Fibroblast of the conjunctiva (primary cell): ENCODE results near the gene KLHDC3.

ENCODE experiments used
- DNase-seq: peaks from one replicate; pipeline ENCODE4 v3.0.0-alpha.2; 2010; ENCODE audit warnings: low read depth

KLHDC3 gene, protein sequence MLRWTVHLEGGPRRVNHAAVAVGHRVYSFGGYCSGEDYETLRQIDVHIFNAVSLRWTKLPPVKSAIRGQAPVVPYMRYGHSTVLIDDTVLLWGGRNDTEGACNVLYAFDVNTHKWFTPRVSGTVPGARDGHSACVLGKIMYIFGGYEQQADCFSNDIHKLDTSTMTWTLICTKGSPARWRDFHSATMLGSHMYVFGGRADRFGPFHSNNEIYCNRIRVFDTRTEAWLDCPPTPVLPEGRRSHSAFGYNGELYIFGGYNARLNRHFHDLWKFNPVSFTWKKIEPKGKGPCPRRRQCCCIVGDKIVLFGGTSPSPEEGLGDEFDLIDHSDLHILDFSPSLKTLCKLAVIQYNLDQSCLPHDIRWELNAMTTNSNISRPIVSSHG

DNA sequence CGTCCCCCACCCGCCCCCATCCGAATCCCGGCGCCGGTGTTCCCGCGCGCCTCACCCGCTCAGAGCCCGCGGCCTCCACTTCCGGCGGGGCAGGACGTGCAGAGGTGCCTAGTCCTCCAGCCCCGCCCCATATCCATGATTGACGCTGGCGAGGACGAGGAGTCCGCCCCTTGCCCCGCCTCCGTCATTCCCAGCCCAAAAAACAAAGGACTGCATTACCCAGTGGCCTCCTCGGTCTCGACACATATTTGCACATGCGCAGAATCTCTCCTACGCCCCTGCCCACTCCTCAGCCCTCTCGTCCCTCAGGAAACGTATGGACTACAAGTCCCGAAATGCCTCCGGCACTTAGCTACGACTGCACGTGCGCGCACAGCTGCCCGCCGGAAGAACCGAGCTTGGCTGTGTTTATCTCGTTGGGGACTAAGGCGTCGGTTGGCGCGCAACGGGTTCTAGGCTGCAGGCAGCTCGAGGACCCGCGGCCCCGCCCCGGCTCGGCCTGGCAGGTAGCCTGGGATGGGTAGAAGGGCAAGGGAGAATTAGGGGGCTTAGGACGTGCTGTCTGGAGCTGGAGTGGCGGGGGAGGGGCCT lies at the start of gene KLHDC3, which contains the start of gene MEA1:
Gene KLHDC3, plus strand, starts transcription at position 407 of the 591 bp plus-strand sequence. CDS start 2,944 bp downstream, outside the sequence.
Gene MEA1, minus strand, starts transcription at position 104 of the 591 bp plus-strand sequence. CDS start 133 bp downstream, outside the sequence.
- peak; percentile 100 for DNase-seq

DNA sequence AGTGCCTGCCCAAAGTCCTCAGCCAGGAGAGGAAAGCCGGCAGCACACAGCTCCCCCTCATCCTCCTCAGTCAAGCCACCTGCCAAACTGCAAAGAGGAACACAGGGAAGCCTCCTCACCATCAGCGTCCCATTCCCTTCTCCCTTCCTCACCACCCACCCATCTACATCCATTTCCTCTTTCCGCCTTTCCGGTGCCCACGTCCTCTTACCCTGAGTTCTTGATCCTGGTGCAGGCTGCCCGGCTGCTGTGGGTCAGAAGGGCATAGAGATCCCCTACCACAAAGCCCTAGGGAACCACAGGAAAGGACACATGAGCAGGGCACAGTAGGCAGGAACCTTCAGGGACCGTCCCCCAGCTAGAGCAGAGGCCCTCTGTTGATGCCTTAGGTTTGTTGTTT lies 47.5 kb upstream of the KLHDC3 start:
- DNase-seq = no peak

DNA sequence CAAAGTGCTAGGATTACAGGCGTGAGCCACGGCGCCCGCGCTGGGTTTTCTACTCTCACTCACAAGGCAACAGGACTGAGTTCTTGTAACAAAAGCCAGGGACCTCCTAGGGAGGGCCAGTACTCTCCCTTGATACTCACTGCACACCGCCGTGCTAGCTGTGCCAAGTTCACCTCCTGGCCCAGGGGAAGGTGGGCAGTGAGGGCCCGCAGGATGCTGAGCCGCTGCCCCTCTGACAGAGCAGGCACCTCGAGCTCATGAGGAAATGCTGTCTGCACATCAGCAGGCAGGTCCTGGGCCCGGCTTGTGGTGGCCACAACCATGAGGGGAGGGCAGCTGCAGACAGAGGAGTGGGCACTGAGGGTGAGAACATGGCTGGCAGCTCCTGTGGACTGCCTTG lies 46.8 kb upstream of the KLHDC3 start:
- DNase-seq = no peak

DNA sequence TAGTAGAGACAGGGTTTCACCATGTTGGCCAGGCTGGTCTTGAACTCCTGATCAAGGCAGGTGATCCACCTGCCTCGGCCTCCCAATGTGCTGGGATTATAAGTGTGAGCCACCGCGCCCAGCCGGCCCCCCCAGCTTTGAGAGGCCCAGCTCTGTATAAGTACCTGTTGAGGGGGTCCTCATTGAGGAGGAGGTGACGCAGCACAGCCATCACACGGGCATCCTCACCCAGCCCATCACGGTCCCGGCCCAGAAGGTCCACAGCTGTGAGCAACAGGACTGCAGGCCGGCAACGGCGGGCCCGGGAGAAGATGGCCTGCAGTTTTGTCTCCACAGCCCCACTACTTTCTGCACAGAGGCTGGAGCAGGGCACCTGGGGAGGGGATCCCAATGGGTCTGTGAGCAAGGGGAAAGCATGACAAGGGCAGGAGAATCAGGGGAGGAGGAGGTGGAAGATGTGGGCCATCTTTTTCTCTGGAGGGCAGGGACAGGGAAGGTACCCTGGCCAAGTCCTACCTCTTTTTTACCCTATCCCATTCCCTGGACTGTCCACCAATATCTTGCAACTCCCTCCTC lies 45.8 kb upstream of the KLHDC3 start:
- no peak for DNase-seq

DNA sequence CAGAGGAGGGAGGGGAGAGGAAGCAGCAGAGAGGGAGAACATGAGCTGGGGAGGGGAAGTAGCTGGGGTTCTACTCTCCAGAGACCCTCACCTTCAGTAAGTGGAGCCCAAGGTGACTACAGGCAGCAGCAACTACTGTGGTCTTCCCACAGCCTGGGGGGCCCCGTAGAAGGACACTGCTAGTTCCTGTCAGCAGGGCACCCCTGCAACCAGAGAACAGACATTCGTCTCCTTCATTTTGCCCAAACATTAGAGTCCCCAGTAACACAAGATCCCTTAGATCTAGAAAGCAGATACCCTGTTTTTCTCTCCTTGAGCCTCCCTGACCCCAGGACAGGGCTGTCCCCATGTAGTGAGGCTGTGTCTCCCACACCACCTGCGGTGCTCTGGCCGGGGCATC lies 45.3 kb upstream of the KLHDC3 start:
- DNase-seq = no peak

DNA sequence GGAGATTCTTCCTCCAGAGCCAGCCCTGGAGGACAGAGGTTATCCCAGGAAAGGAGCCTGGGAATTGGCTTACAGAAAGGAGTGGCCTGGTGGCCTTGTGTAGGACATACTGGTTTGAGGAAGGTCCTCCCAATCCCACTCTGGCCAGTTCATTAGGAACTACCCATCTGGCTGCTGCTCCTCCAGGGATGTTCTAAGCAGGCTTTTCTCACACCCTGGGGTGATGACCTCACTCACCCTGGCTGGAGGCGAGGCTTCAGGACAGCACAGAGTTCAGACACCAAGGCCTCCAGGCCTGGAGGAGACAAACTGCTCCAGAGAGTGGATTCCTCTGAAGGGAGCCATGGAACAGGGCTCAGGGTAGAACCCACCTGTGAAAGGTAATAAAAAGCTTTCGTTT lies 44.6 kb upstream of the KLHDC3 start:
- DNase-seq = no peak

DNA sequence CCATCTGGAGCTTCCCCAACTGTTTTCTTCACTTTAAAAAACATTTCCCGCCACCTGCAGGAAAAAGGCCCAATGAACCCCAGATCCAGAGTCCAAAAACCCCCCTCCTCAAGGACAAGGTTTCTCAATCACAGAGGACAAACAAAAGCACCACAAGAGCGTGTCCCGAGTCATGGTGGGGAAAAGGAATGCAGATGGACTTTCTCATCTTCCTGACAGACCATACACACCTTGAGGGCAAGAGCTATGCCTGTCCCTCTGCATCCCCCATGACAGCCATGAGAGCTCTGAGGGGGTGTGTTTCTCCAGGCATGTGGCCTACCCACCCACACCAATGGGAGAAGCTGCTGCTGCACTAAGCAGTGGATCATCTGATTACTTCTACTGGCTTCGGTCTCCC lies 44.1 kb upstream of the KLHDC3 start:
- no peak for DNase-seq

DNA sequence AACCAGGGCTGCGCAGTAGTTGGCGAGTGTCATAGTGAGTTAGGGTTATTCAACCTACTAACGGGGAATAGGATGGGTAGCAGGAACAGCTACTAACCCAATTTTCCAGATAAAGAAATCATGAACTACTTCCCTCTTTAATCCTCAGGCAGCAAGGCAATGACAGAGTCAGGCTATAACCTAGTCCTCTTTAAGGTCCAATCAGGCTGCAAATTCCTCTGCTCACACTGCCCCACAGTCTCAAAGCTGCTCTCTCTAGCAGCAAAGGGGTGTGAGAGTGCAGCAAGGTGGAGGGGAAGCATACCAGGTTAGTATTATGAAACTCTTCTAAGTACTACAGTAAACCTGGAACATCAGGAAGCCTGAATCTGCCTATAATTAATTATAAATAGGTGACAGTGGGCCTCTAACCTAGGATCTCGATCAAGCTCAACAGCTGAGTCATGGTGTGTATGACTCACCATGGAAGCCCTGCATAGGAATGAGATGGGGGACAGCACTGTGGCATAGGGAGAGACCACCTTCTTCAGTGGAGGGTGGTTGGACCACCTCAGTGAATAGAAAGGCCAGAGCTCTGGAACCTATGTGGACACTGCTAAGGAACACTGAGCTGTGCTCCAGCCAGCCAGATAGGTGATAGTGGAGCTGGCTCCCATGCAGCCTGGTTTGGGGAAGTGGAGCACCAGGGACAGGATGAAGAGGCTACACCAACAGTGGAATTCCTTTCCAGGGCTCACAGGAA lies 43.0 kb upstream of the KLHDC3 start:
- DNase-seq = no peak

DNA sequence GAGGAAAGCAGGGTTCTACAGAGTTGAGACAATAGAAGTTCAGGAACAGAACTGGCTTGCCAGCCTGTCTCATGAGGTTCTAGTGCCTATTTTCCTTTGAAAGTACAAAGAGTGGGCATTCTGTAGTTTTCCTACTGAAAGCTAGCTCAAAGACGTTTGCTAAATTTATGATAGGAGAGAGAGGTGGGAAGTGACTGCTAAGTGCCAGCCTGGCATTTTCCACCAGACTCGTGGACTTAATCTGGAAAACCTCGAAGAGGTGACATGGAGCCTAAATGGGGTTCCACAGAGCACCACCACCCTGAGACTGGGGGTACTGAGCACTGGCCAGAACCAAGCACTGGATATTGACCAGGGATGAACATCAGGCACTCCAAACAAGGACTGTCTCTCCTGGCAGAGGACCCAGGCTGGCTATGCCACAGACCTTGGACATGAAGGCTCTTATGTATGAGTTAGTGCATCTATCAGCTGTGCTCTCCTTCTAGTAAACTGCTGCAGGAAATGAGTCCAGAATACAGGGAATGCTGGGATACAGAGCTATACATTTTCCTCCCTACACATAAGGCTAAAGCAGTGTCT lies 42.2 kb upstream of the KLHDC3 start:
- DNase-seq = no peak

DNA sequence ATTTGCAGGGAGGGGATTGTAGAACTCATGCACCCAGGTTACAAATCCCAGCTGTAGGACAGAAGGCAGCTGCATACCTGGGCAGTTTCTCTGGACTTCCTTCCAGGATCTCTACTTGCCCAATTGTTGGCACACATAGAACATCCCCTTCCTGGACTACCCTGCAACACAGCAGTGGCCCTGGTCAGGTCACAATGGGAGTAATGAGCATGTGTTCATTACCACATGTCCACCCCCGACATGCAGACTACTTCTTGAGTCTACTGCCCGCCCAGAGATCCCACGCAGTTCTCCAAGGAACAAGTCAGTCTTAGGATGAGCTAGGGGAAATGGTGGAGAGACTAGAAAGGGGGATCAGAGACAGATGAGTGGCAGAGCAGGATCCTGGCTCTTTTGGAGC lies 40.1 kb upstream of the KLHDC3 start:
- DNase-seq = no peak

DNA sequence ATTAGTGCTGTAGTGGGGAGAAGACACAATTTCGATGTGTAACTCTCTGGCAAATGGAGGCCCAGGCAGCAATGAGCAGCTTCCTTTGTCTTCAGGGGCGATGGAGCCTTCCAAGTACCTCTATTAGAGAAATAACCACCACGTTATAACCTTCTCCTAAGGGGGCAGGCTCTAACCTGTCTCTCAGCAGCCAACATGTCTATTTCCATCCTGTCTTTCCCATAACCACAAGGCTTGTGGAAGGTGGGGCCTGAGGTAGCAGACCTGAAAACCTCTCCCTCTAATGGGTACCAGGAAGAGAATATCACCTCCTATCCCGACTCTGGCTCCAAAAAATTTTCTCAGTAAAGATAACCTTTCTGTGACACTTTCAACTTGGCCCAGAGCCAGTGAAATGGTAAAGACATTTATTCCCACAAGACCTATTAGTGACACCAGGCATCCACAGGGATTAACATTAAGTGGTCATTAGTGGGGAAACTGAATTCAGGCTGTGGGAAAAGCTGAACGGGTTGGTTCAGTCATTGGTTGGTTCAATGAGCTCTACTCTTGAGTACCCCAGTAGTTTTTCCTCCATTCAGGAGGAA lies 39.0 kb upstream of the KLHDC3 start:
- no peak for DNase-seq

DNA sequence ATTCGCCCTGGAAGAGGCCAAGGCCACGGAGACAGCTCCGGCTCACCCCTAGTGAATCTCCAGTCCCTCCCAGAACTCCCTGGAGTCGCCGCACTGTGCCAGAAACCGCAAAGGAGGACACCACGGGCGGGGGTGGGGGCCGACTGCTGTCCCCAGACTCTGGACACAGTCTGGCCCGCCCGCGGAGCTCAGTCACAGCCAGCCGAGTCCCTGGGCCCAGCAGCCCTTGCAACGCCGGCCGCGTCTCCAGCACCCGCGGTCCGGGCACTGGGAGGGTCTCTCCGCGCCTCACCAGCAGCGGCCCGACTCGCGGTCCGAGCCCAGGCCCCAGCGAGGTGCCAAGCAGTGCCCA lies 35.6 kb upstream of the KLHDC3 start:
- DNase-seq = no peak

DNA sequence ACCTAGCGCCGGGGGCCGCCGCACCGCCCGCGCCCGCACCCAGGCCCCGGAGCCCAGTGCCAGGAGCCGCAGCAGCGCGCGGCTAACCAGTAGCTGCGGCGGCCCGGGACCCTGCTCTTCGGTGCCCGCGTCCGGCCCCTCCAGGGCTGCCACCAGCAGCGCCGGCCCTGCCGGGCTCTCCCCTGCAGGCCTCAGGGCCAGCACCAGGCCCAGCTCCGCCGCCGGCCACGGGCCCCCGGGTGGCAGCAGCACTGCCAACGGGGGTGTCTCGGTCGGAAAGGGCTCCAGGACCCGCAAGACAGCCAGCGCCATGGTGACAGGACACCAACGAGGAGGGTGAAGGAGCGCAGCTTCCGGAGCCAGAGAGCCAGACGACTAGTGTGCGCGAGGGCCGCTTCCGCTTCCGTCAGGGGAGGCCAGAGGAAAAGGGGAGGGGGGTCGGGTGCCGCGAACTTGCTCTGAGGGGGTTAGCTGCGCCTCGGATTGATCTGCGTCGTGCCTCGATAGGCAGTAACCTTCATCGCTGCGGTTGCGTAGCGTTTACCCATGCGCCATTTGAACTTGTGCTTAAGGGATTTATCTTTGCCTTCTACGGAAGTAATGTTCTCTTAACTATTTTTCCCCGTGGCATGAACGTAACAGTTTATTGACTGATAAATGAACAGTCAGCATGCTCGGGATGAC lies 35.1 kb upstream of the KLHDC3 start, which contains the start of gene PEX6:
Gene PEX6, minus strand, starts transcription at position 343 of the 684 bp plus-strand sequence. Its CDS starts 31 bp downstream, at position 312.
- DNase-seq = peak; percentile 53

DNA sequence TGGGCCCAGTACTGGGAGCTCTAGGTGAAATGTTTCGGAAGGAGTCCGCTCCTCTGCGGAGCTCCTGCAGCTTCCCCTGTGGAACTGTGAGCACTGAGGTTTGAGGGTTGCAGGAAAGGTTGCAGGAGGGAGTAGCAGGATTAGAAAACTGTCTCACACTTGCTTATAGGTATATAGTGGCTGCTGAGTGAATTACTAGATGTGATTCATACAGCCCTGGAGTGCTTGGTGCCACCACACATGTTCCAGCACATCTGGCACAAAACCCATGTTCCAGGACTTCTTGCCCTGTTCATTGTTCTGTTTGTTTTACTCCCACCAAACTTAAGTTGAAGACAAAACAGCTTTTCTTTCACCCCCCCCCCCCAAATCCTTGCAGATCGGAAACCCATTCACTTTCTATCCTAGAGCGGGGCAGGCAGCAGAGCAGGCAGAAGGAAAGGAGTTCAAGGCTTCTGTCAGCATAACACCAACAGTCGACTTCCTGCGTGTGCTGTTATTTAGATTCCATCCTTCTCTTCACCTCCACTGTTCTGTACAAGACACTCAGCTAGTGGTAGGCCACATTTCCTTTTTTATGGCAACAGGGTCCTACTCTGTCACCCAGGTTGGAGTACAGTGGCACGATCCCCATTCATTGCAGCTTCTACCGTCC lies 34.4 kb upstream of the KLHDC3 start:
- no peak for DNase-seq

DNA sequence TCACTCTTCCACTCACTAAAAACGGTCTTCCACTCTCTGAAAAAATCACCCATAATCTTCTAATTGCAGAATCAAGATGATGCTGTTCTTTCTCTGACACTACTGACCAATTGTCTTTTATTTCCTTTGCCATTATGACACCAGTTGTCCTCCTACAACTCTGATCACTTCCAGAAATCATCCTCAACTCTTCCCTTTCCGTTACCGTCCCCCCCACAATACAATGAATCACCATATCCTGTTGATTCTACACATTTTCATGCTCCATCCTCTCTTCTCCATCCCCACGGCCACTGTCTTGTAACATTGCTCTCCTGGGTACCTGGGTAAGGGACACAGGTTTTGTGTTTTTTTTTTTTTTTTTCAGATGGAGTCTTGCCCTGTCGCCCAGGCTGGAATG lies 32.2 kb upstream of the KLHDC3 start:
- no peak for DNase-seq

DNA sequence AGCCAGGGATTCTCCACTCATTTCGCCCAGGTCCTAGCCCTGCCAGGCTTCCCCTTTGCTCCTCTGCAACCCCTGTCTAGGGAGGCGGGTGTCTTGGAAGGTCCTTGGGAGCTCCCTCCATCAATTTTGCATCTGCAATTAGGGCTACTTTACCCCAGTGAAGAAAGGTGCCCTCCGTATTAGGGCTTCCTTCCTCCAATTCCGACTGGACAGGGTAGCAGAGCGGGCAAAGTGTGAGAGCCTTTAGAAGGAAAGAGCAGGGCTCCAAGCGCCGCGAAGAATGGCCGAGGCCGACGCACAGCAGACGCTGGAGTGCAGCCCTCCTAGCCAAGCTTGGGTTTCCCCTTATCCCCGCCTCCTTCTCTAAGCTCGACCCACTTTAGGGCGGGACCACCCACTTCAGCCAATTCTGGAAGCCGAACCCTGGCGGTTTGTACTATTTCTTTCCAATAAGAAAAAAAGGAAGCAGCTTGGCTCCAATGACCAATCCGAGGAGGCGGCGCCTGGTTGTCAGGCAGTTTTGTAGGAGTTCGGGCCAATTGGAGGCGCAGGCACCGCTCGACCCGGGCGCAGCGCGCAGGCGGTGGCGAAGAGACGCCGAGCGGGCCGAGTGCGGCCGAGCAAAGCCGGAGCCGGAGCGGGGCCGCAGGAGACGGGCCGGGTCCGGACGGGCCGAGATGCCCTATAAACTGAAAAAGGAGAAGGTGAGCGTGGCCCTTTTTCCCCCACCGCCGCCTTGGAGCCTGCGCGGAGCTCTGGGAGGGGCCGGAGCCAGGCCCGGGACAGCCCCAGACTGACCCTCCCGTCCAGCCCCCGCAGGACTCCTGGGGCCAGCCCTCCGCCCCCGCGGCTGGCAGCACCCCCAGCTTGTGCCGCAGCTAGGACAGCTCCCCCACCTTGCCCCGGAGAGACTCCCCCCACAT lies 29.8 kb upstream of the KLHDC3 start, which contains the start of gene PPP2R5D:
Gene PPP2R5D, plus strand, starts transcription at position 570 of the 923 bp plus-strand sequence. Its CDS starts 108 bp downstream, at position 678.
- peak; percentile 98 for DNase-seq

DNA sequence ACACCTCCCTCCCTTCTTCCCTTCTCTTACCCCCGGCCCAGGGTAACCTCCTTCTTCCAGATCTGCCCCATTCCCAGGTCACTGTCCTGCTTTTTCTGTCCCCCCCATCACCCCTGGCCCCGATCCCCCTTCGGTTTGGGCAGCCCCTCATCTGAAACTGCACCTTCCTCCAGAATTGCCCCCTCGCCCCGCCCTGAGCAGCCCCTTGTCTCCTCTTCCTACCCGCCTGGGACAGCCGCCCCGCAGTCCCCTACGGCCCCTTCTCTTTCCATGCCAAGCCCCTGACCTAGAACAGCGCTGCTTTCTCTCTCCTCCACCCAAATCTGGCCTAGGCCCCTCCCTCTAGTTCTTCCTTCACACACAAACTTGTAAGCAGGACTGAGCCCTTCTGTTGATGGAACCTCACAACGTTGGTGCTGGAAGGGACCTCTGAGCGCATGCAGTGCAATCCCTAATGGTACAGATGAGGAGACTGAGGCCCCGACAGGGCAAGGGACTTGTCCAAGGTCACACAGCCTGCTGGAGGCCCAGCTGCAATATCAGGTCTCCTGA lies 29.0 kb upstream of the KLHDC3 start:
- DNase-seq = no peak

DNA sequence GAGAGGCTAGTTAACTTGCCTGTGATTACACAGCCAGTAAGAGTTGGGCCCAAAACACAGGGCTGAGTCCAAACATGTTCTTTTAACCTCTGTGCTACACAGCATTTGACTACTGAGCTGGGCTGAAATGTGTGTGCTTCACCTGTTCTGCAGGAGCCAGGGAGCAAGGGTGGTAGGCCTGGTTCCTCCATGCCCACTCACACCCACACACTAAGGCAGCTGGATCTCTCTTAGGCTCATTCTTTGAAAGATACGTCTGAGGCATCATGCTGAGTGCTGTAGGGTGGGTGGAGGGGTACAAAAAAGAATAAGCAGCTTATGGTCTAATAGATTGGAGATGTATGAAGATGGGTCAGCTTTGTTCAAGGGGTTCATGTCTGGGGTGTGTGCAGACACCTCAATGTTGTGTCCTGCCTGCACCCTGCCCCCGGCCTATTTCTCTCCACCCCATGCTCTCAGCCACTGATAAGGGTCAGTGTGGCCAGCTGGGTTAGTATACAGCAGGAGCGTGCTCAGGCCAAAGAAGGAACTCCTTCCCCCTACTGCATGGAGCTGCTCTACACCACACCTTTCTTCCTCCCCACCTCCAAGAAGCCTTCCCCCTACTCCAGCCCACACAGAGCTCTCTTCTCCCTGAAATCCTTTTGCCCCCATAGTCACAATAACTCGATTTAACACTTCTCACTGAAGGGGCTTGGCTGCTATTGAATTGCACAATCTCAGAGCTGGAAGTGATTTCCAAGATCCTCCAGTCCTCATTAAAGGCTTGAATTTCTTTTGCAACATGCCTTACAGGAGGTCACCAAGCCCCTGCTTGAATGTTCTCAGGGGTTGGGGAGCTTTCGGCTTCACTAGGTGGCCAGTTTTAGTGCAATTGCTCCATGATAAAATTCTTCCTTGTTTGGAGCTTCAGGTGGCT lies 26.3 kb upstream of the KLHDC3 start:
- no peak for DNase-seq
